Thyroid gland (tissue), 4 donors: Measurements from ENCODE around the gene F2RL2.

ENCODE experiments used
- CTCF ChIP-seq, 6 experiments: fragments of 200-600 bp in 3 of 6; fragments of 450-650 bp in 3 of 6; sonication (generic) in 3 of 6; IDR thresholded peaks; one replicate each; pipeline ENCODE4 v1.5.1; 2016 to 2019; ENCODE audit warnings: antibody characterized with exemption in 6 of 6, mild to moderate bottlenecking in 2 of 6, inconsistent platforms in 1 of 6, moderate library complexity in 1 of 6
- POLR2A ChIP-seq, 2 donors: fragments of 450-650 bp; IDR thresholded peaks; one replicate each; pipeline ENCODE4 v1.6.1; 2017; ENCODE audit warnings: antibody characterized with exemption in 2 of 2, mild to moderate bottlenecking in 2 of 2, moderate library complexity in 1 of 2

- TF ChIP-seq CTCF (IDR thresholded peaks at IDR 0.05) (peak; percentile 46 to 77 (median 64)), POLR2A (IDR thresholded peaks at IDR 0.05) (no peak)
Measured at GRCh38 chr5:76641514-76642120, 18.4 kb upstream of the F2RL2 start.
